ENCODE data around the gene PDAP1. TPM values are rescaled to one million over a fixed set of nuclear protein-coding genes. Genes with fewer than 3 reads are reported as not detected.

Gene PDAP1
- total RNA-seq, 2 experiments from 2014 or later = 35.0 to 38.0 TPM

DNA sequence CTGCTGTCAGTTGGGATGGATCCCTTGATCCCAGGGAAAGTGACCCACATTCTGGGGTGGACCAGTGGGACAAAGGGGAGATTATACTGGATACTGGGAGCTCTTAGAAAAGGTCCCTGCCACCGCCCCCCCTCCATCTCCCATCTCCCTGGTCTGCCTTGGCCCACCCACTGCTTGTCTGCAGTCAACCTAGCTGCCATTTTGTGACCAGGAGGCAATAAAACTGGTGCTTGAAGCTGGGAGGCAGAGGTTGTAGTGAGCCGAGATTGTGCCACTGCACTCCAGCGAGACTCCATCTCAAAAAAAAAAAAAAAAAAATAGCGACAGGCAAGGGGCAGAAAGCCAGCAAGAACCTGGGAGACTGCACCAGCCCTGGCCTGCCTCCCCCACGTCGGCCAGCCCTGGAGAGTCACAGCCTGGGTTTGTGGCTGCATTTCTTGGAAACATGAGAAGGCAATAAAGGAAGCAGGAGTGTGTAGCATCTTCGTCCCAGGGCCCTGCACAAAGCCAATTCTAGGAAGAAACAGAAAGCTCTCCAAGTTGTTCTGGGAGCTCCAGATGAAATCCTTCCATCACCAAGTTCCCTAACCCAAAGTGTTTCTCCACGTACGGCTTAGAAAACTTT is 38.5 kb downstream of the PDAP1 start:
- TF ChIP-seq, protein P1, sequence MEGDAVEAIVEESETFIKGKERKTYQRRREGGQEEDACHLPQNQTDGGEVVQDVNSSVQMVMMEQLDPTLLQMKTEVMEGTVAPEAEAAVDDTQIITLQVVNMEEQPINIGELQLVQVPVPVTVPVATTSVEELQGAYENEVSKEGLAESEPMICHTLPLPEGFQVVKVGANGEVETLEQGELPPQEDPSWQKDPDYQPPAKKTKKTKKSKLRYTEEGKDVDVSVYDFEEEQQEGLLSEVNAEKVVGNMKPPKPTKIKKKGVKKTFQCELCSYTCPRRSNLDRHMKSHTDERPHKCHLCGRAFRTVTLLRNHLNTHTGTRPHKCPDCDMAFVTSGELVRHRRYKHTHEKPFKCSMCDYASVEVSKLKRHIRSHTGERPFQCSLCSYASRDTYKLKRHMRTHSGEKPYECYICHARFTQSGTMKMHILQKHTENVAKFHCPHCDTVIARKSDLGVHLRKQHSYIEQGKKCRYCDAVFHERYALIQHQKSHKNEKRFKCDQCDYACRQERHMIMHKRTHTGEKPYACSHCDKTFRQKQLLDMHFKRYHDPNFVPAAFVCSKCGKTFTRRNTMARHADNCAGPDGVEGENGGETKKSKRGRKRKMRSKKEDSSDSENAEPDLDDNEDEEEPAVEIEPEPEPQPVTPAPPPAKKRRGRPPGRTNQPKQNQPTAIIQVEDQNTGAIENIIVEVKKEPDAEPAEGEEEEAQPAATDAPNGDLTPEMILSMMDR (IDR thresholded peaks at IDR 0.05) = no peak
- ATAC-seq (ENCODE audit: poor library complexity) (no peak), DNase-seq (no peak)
- H3K4me1 Mint-ChIP-seq (ENCODE audit: low read depth) = peaks cover 4% of the 10 kb centered on the region
- intact Hi-C loops (cut with DNase I, micrococcal nuclease) = loop anchor here in 1 of 2 experiments (5.0 to 10.0 kb wide), 2 partner anchors 212 to 465 kb away; no protein-coding TSS in a partner anchor
- H3K27me3 ChIP-seq (ENCODE audit: control insufficient read depth in 1 of 2, insufficient read depth in 2 of 2, low read length in 2 of 2) = no peaks in the 10 kb centered on the region
- H3K36me3 ChIP-seq (ENCODE audit: insufficient read depth, low read length) = peaks cover 36% of the 10 kb centered on the region
- peaks cover 13% of the 10 kb centered on the region for H3K4me1 ChIP-seq (ENCODE audit: insufficient read depth, low read length)
- H3K27ac Mint-ChIP-seq = no peak overlapping the region
- H3K9me3 ChIP-seq (ENCODE audit: control insufficient read depth in 1 of 2, insufficient read depth in 1 of 2, low read length in 2 of 2) = no peaks in the 10 kb centered on the region
- no peak overlapping the region for H3K27ac ChIP-seq (ENCODE audit: low read depth in 1 of 2, low read length in 2 of 2)
- no peaks in the 10 kb centered on the region for H3K9me3 Mint-ChIP-seq
- ChIA-PET POLR2A (interaction anchor here (0.7 kb wide), 1 partner anchor 468 kb away, joined by 3 read pairs; no protein-coding TSS in a partner anchor), CTCF (interaction anchor here (1.9 kb wide), 1 partner anchor 17 kb away, joined by 5 read pairs; no protein-coding TSS in a partner anchor)
- H3K27me3 Mint-ChIP-seq = no peaks in the 10 kb centered on the region
- no peak overlapping the region for H3K4me3 Mint-ChIP-seq
- H3K36me3 Mint-ChIP-seq (ENCODE audit: low read depth) = peaks cover 23% of the 10 kb centered on the region
- H3K4me3 ChIP-seq (ENCODE audit: low read length) = no peak overlapping the region

- Mint-ChIP-seq H3K4me1 (ENCODE audit: low read depth) (peaks cover 3% of the 10 kb centered on the region), H3K27ac (no peak overlapping the region), H3K9me3 (no peaks in the 10 kb centered on the region), H3K4me3 (peak overlapping the region; percentile 42), H3K27me3 (no peaks in the 10 kb centered on the region), H3K36me3 (ENCODE audit: low read depth) (peaks cover 31% of the 10 kb centered on the region)
- DNase-seq (no peak), ATAC-seq (ENCODE audit: poor library complexity) (no peak)
- no peaks in the 10 kb centered on the region for H3K27me3 ChIP-seq (ENCODE audit: control insufficient read depth in 1 of 2, insufficient read depth in 2 of 2, low read length in 2 of 2)
- POLR2A ChIA-PET = no interaction called here
- H3K9me3 ChIP-seq (ENCODE audit: control insufficient read depth in 1 of 2, insufficient read depth in 1 of 2, low read length in 2 of 2) = no peaks in the 10 kb centered on the region
- intact Hi-C loops (cut with DNase I, micrococcal nuclease) = loop anchor here in 1 of 2 experiments (5.0 to 10.0 kb wide), 2 partner anchors 213 to 466 kb away; no protein-coding TSS in a partner anchor
- CTCF ChIA-PET = interaction anchor here (1.9 kb wide), 1 partner anchor 18 kb away, joined by 5 read pairs; no protein-coding TSS in a partner anchor
- H3K4me1 ChIP-seq (ENCODE audit: insufficient read depth, low read length) = peaks cover 11% of the 10 kb centered on the region
- TF ChIP-seq, protein P1 (IDR thresholded peaks at IDR 0.05) = no peak
- no peak overlapping the region for H3K27ac ChIP-seq (ENCODE audit: low read depth in 1 of 2, low read length in 2 of 2)
- no peak overlapping the region for H3K4me3 ChIP-seq (ENCODE audit: low read length)
- peaks cover 44% of the 10 kb centered on the region for H3K36me3 ChIP-seq (ENCODE audit: insufficient read depth, low read length)
Measured at GRCh38 chr7:99368750-99369389, 39.5 kb downstream of the PDAP1 start.

GRCh38 chr7:99366646-99367045 is 41.8 kb downstream of the PDAP1 start:
- H3K4me3 ChIP-seq (ENCODE audit: low read length) = no peak overlapping the region
- CTCF ChIA-PET = interaction anchor here (0.9 kb wide), 1 partner anchor 12 kb away, joined by 3 read pairs; no protein-coding TSS in a partner anchor
- no peaks in the 10 kb centered on the region for H3K27me3 ChIP-seq (ENCODE audit: control insufficient read depth in 1 of 2, insufficient read depth in 2 of 2, low read length in 2 of 2)
- POLR2A ChIA-PET = interaction anchor here (0.7 to 1.4 kb wide), 2 partner anchors 14 to 191 kb away, joined by 3 to 4 read pairs; partner anchors contain the start of gene ZNF655
- H3K27me3 Mint-ChIP-seq = no peaks in the 10 kb centered on the region
- H3K27ac ChIP-seq (ENCODE audit: low read depth in 1 of 2, low read length in 2 of 2) = no peak overlapping the region
- H3K36me3 ChIP-seq (ENCODE audit: insufficient read depth, low read length) = peaks cover 62% of the 10 kb centered on the region
- no peak overlapping the region for H3K4me3 Mint-ChIP-seq
- peaks cover 7% of the 10 kb centered on the region for H3K4me1 ChIP-seq (ENCODE audit: insufficient read depth, low read length)
- DNase-seq (no peak), ATAC-seq (ENCODE audit: poor library complexity) (no peak)
- H3K36me3 Mint-ChIP-seq (ENCODE audit: low read depth) = peaks cover 49% of the 10 kb centered on the region
- H3K4me1 Mint-ChIP-seq (ENCODE audit: low read depth) = no peaks in the 10 kb centered on the region
- intact Hi-C loops (cut with DNase I, micrococcal nuclease) = loop anchor here in 1 of 2 experiments (5.0 to 10.0 kb wide), 2 partner anchors 216 to 468 kb away; no protein-coding TSS in a partner anchor
- no peaks in the 10 kb centered on the region for H3K9me3 Mint-ChIP-seq
- H3K27ac Mint-ChIP-seq = no peak overlapping the region
- TF ChIP-seq, protein P1 (IDR thresholded peaks at IDR 0.05) = no peak
- H3K9me3 ChIP-seq (ENCODE audit: control insufficient read depth in 1 of 2, insufficient read depth in 1 of 2, low read length in 2 of 2) = no peaks in the 10 kb centered on the region
